Measurements from ENCODE around the gene RBMY1A1. TPM values are rescaled to one million over a fixed set of nuclear protein-coding genes. Genes with fewer than 3 reads are reported as not detected.
"Not testable (repeated sequence)": the region's sequence is repeated elsewhere in the genome, so short reads cannot be mapped to it uniquely, and the experiment has no call there.

RBMY1A1 gene
- total RNA-seq (2021; ENCODE audit: unreplicated experiment) (not detected), Bru-seq, nascent RNA (not detected), BruChase-seq, experiment 1, labeled RNA remaining after a 2-hour chase (not detected), BruChase-seq, experiment 2, labeled RNA remaining after a 6-hour chase (not detected)
- polyA plus RNA-seq (2012; ENCODE audit: insufficient read length), result not detected
- long read RNA-seq, result 0 reads

GRCh38 chrY:21534579-21534978, at the start of gene RBMY1A1:
RBMY1A1 (plus strand) TSS chrY:21534879; CDS start chrY:21536892, 2,013 bp downstream.
- ATAC-seq; CTCF ChIA-PET; in situ Hi-C loops (cut with HindIII; ENCODE audit: low pct_unique_long_range_greater_than_20kb, low sequenced_read_pairs); H3K4me1 ChIP-seq (ENCODE audit: control insufficient read depth, insufficient read depth, low read length); POLR2A ChIA-PET; H3K4me3 ChIP-seq (ENCODE audit: low read depth in 2 of 2, low read length in 2 of 2); H3K27me3 ChIP-seq (ENCODE audit: control insufficient read depth, insufficient read depth, low read length); H3K36me3 ChIP-seq (ENCODE audit: control insufficient read depth, insufficient read depth, low read length); intact Hi-C loops (cut with micrococcal nuclease; ENCODE audit: unreplicated experiment); H3K9me3 ChIP-seq (ENCODE audit: control insufficient read depth, insufficient read depth, low read depth, low read length); BruUV-seq (replicated peaks); DNase-seq (ENCODE audit: low read depth, low spot score); H3K27ac ChIP-seq (ENCODE audit: low read length): not testable (repeated sequence)

DNA sequence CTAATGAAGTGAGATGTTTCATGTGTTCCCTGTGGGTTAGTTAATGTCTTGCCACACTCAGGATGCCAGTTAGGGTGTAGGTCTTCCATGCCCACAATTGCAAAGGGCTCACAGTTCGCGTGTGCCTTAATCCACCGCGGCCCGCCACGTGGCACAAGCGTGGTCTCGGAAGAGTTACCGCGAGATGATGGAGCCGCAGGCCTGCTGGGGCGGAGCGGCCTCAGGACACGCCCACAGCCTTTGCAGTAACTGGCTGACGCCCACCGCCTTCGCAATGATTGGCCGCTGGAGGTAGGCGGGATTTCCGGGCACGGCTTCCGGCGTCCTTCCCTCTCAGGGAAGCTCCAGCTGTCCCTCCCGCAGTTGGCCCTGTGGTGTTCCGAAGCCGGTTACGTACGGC, 23.6 kb upstream of the RBMY1A1 start, which contains the start of gene RBMY1B:
RBMY1B (plus strand) TSS at position 301 of the 400 bp plus-strand sequence. CDS start 2,013 bp downstream, outside the sequence.
- ATAC-seq; POLR2A ChIA-PET; in situ Hi-C loops (cut with HindIII; ENCODE audit: low pct_unique_long_range_greater_than_20kb, low sequenced_read_pairs); H3K9me3 ChIP-seq (ENCODE audit: control insufficient read depth, insufficient read depth, low read depth, low read length); CTCF ChIA-PET; H3K4me1 ChIP-seq (ENCODE audit: control insufficient read depth, insufficient read depth, low read length); H3K4me3 ChIP-seq (ENCODE audit: low read depth in 2 of 2, low read length in 2 of 2); H3K27ac ChIP-seq (ENCODE audit: low read length); intact Hi-C loops (cut with micrococcal nuclease; ENCODE audit: unreplicated experiment); H3K27me3 ChIP-seq (ENCODE audit: control insufficient read depth, insufficient read depth, low read length); BruUV-seq (replicated peaks); H3K36me3 ChIP-seq (ENCODE audit: control insufficient read depth, insufficient read depth, low read length); DNase-seq (ENCODE audit: low read depth, low spot score): not testable (repeated sequence)

DNA sequence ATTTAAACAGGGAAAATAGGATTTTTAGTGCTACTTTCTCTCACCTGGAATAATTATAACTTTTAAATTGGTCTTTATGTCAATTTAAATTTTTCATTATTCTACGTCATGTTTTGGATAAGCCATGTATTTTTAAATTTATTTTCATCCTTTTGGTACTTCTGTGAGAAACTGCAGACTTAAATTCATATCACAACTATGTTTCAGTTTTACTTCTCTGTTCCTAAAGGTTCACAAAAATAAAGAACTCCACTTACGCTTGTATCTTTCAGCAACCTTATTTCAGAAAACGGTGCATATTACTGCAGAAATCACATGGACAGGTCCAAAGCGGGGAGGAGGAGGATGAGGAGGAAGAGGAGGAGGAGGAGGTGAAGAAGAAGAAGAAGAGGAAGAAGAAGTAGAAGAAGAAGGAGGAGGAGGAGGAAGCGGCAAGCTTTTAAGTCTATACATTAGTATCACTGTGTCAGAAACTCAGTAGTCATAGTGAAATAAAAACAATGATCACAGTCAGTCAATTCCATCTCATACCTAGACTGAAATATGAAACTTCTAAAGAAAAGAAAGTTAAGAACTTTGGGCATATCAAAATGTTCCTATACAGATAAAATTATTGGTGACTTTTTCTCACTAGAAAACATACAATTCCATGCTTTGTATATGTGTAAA, 24.8 kb downstream of the RBMY1A1 start:
- in situ Hi-C loops (cut with HindIII; ENCODE audit: low pct_unique_long_range_greater_than_20kb, low sequenced_read_pairs); H3K4me3 ChIP-seq (ENCODE audit: low read depth in 2 of 2, low read length in 2 of 2); ATAC-seq; BruUV-seq (replicated peaks); CTCF ChIA-PET; H3K27me3 ChIP-seq (ENCODE audit: control insufficient read depth, insufficient read depth, low read length); intact Hi-C loops (cut with micrococcal nuclease; ENCODE audit: unreplicated experiment); POLR2A ChIA-PET; H3K27ac ChIP-seq (ENCODE audit: low read length); H3K36me3 ChIP-seq (ENCODE audit: control insufficient read depth, insufficient read depth, low read length); DNase-seq (ENCODE audit: low read depth, low spot score); H3K9me3 ChIP-seq (ENCODE audit: control insufficient read depth, insufficient read depth, low read depth, low read length); H3K4me1 ChIP-seq (ENCODE audit: control insufficient read depth, insufficient read depth, low read length): not testable (repeated sequence)

DNA sequence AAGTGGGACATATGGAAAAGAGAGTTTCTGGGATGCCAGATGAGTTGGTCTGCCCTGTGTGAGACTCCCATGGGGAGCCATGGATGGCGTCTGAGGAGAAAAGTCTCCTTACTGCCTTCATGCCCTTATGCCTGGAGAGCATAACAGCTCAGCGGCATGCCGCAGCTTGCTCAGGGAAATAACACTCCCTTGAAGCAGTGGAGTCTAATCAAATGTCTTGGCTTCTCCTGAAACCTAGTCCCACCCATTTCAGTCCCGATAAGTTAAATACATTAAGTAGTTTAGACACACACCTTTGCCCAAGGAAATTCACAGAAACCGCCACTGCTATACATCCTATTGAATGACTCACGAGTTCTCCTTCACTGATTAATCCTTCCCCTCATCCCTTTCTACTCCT, 50.8 kb downstream of the RBMY1A1 start:
- intact Hi-C loops (cut with micrococcal nuclease; ENCODE audit: unreplicated experiment) (no loop called here), in situ Hi-C loops (cut with HindIII; ENCODE audit: low pct_unique_long_range_greater_than_20kb, low sequenced_read_pairs) (no loop called here)
- no TSS peak for BruUV-seq (replicated peaks)
- no peaks in the 10 kb centered on the region for H3K9me3 ChIP-seq (ENCODE audit: control insufficient read depth, insufficient read depth, low read depth, low read length)
- POLR2A ChIA-PET, result no interaction called here
- no peak overlapping the region for H3K4me3 ChIP-seq (ENCODE audit: low read depth in 2 of 2, low read length in 2 of 2)
- no peak for TF ChIP-seq TCF7L2 (IDR thresholded peaks at IDR 0.05; ENCODE audit: low read depth, low read length)
- TF ChIP-seq CTCF (IDR thresholded peaks at IDR 0.05), result no peak
- no peak for TF ChIP-seq SIN3A (IDR thresholded peaks at IDR 0.05; ENCODE audit: borderline replicate concordance, insufficient read depth, low read depth, low read length)
- TF ChIP-seq, protein P1, sequence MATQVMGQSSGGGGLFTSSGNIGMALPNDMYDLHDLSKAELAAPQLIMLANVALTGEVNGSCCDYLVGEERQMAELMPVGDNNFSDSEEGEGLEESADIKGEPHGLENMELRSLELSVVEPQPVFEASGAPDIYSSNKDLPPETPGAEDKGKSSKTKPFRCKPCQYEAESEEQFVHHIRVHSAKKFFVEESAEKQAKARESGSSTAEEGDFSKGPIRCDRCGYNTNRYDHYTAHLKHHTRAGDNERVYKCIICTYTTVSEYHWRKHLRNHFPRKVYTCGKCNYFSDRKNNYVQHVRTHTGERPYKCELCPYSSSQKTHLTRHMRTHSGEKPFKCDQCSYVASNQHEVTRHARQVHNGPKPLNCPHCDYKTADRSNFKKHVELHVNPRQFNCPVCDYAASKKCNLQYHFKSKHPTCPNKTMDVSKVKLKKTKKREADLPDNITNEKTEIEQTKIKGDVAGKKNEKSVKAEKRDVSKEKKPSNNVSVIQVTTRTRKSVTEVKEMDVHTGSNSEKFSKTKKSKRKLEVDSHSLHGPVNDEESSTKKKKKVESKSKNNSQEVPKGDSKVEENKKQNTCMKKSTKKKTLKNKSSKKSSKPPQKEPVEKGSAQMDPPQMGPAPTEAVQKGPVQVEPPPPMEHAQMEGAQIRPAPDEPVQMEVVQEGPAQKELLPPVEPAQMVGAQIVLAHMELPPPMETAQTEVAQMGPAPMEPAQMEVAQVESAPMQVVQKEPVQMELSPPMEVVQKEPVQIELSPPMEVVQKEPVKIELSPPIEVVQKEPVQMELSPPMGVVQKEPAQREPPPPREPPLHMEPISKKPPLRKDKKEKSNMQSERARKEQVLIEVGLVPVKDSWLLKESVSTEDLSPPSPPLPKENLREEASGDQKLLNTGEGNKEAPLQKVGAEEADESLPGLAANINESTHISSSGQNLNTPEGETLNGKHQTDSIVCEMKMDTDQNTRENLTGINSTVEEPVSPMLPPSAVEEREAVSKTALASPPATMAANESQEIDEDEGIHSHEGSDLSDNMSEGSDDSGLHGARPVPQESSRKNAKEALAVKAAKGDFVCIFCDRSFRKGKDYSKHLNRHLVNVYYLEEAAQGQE (IDR thresholded peaks at IDR 0.05; ENCODE audit: insufficient read depth in 1 of 2, low read depth in 2 of 2, low read length in 1 of 2), result no peak
- TF ChIP-seq POLR2AphosphoS5 (IDR thresholded peaks at IDR 0.05; ENCODE audit: low read depth, low read length), result no peak
- H3K36me3 ChIP-seq (ENCODE audit: control insufficient read depth, insufficient read depth, low read length), result no peaks in the 10 kb centered on the region
- DNase-seq (ENCODE audit: low read depth, low spot score) (no peak), ATAC-seq (no peak)
- no peaks in the 10 kb centered on the region for H3K27me3 ChIP-seq (ENCODE audit: control insufficient read depth, insufficient read depth, low read length)
- no peak overlapping the region for H3K27ac ChIP-seq (ENCODE audit: low read length)
- H3K4me1 ChIP-seq (ENCODE audit: control insufficient read depth, insufficient read depth, low read length), result no peaks in the 10 kb centered on the region
- CTCF ChIA-PET, result no interaction called here

DNA sequence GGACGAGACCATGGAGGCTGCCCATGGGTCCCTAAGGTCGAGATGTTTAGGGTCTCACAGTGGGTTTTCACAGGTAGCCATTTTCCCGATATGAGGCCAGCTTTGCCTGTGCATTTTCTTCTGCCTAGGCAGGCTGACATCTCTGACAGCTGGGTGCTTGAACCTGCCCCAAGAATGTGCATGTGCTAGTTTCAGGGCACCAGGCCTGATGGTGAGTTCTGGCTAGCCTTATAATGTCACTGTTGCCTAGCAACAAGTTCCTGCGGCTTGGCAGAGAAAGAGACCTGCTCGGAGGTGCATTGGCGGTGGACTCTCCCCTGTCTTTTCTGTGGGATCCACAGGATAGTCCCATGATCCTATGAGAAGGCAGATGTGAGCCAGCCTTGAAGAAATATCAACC, 51.8 kb downstream of the RBMY1A1 start:
- DNase-seq (ENCODE audit: low read depth, low spot score); H3K27me3 ChIP-seq (ENCODE audit: control insufficient read depth, insufficient read depth, low read length); H3K27ac ChIP-seq (ENCODE audit: low read length); intact Hi-C loops (cut with micrococcal nuclease; ENCODE audit: unreplicated experiment); H3K4me1 ChIP-seq (ENCODE audit: control insufficient read depth, insufficient read depth, low read length); POLR2A ChIA-PET; H3K9me3 ChIP-seq (ENCODE audit: control insufficient read depth, insufficient read depth, low read depth, low read length); H3K4me3 ChIP-seq (ENCODE audit: low read depth in 2 of 2, low read length in 2 of 2); BruUV-seq (replicated peaks); in situ Hi-C loops (cut with HindIII; ENCODE audit: low pct_unique_long_range_greater_than_20kb, low sequenced_read_pairs); CTCF ChIA-PET; H3K36me3 ChIP-seq (ENCODE audit: control insufficient read depth, insufficient read depth, low read length); ATAC-seq: not testable (repeated sequence)
